Heart left ventricle (tissue), 13 donors: ENCODE results near the gene COL1A2.

Source experiments
- CTCF ChIP-seq, 12 donors: fragments of 200-600 bp; sonication (generic) in 4 of 12; IDR thresholded peaks; one replicate each; pipeline versions ENCODE4 v1.5.0 to v1.8.0; 2018 to 2022; ENCODE audit warnings: antibody characterized with exemption in 12 of 12, mild to moderate bottlenecking in 5 of 12
- POLR2A ChIP-seq, 2 donors: fragments of 450-650 bp; IDR thresholded peaks; one replicate each; pipeline ENCODE4 v1.6.1; 2017; ENCODE audit warnings: antibody characterized with exemption in 2 of 2, mild to moderate bottlenecking in 2 of 2, moderate library complexity in 2 of 2
- donor health status: ischemic (EF 13 %, LVEDD 7.1; RV severe dilation, severe dysfunction).
- donor health status: DM: no; HTN: yes; CAD: no.
- donor health status: DM: no; HTN: no; CAD: no.
- donor health status: ischemic (EF 25% LVEDD 6.9; RV normal size, moderate dysfunction).
- donor health status: ischemic (EF 25% LVEDD 5.7; RV mildly dilated, moderate dysfunction).
- donor health status: ischemic (EF 35%, LVEDD 5.7; RV mildly dilated, moderate dysfunction).
- donor health status: nonischemic (EF 11% LVEDD 7.7; RV severe dilation, severe dysfunction).
- donor health status: DM: yes; HTN: yes; CAD: no.
- donor health status: PGD.
- donor health status: ischemic (EF 29% LVEDD 5.4; RV normal size, mild dysfunction).
- donor health status: nonischemic (EF 23%, LVEDD 6.1; RV moderate dilation, normal function).

- TF ChIP-seq CTCF (IDR thresholded peaks at IDR 0.05), result no peak
- no peak for TF ChIP-seq POLR2A (IDR thresholded peaks at IDR 0.05)
These were observed 1.3 kb downstream of the COL1A2 start for GRCh38 chr7:94396037-94396431.
